Measurements from ENCODE around the gene GBP3.
"Not testable (repeated sequence)": the region's sequence is repeated elsewhere in the genome, so short reads cannot be mapped to it uniquely, and the experiment has no call there.

GBP3 gene

DNA sequence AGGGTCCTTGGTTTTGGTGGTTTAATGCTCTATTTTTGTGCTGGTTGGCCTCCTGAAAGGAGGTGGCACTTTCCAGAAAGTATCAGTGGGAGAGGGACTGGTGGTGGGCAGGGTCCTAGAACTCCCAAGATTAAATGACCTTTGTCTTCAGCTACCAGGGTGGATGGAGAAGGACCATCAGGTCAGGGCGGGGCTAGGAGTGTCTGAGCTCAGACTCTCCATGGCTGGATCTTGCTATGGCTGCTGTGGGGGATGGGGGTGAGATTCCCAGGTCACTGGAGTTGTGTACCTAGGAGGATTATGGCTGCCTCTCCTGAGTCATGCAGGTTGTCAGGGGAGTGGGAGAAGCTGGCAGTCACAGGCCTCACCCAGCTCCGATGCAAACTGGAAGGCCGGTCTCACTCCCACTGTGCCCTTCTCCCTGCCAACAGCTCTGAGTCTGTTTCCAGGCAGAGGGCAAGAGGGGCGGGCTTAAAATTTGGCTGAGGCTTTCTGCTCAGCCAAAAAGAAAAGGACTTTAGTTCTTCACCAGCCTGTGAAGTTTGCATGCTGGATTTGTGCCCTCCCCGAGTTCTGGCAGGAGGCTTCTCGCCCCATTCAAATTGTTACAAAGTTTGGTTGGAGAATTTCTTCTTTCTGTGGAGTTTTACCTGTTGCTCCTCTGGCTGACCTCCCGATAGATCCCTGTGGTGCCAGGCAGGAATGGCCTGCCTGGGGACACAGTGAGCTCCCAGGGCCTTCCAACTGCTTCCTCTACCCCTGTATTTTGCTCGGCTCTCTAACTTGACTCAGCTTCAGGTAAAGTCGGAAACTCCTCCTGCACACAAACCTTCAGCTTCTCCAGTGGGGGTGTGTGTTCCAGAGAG is 17.1 kb downstream of the GBP3 start:
- Histone ChIP-seq H3K27me3 (ENCODE audit: control insufficient read depth in 5 of 5, insufficient read depth in 4 of 5, low read length in 5 of 5) (no peaks in the 10 kb centered on the region), H3K9me3 (ENCODE audit: control insufficient read depth in 5 of 5, low read length in 5 of 5) (no peaks in the 10 kb centered on the region), H3K36me3 (ENCODE audit: control insufficient read depth in 5 of 5, insufficient read depth in 5 of 5, low read length in 5 of 5) (peaks cover 6 to 39% (median 32%) of the 10 kb centered on the region in 5 donors), H3K9ac (ENCODE audit: low read length in 5 of 5) (no peak overlapping the region), H3K27ac (ENCODE audit: low read depth, low read length) (no peak overlapping the region), H3K4me1 (ENCODE audit: control insufficient read depth in 5 of 5, insufficient read depth in 5 of 5, low read length in 5 of 5) (peaks cover 0 to 13% (median 7%) of the 10 kb centered on the region in 5 donors), H3K4me3 (ENCODE audit: low read depth in 1 of 5, low read length in 5 of 5) (no peak overlapping the region)

- not testable (repeated sequence) for H3K27me3 ChIP-seq (ENCODE audit: control insufficient read depth in 5 of 5, insufficient read depth in 4 of 5, low read length in 5 of 5); H3K4me3 ChIP-seq (ENCODE audit: low read depth in 1 of 5, low read length in 5 of 5); H3K27ac ChIP-seq (ENCODE audit: low read depth, low read length); H3K9me3 ChIP-seq (ENCODE audit: control insufficient read depth in 5 of 5, low read length in 5 of 5); H3K9ac ChIP-seq (ENCODE audit: low read length in 5 of 5)
- Histone ChIP-seq H3K36me3 (ENCODE audit: control insufficient read depth in 5 of 5, insufficient read depth in 5 of 5, low read length in 5 of 5) (peaks cover 0 to 13% (median 11%) of the 10 kb centered on the region in 5 donors), H3K4me1 (ENCODE audit: control insufficient read depth in 5 of 5, insufficient read depth in 5 of 5, low read length in 5 of 5) (peaks cover 0 to 10% (median 2%) of the 10 kb centered on the region in 5 donors)
Observed at GRCh38 chr1:89002176-89002575, 20.5 kb downstream of the GBP3 start.

GRCh38 chr1:89001510-89001909 is 21.2 kb downstream of the GBP3 start:
- H3K27ac ChIP-seq (ENCODE audit: low read depth, low read length): no peak overlapping the region
- H3K27me3 ChIP-seq (ENCODE audit: control insufficient read depth in 5 of 5, insufficient read depth in 4 of 5, low read length in 5 of 5): no peaks in the 10 kb centered on the region
- H3K4me3 ChIP-seq (ENCODE audit: low read depth in 1 of 5, low read length in 5 of 5): no peak overlapping the region

DNA sequence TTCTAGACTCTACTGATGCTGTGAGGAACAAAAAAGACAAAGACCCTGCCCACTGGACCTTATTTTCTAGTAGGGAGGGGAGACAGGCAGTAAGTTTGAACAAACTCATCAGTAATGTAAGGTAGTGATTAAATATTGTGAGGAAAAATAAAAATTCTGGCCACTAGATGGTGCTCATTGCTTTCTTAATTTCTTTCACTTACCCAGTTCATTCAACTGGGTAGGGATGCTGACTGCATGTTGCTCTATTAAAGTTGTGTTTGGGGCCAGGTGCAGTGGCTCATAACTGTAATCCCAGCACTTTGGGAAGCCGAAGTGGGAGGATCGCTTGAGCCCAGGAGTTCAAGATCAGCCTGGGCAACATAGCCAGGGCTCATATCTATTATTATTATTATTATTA is 23.9 kb downstream of the GBP3 start:
- Histone ChIP-seq H3K27ac (ENCODE audit: low read depth, low read length) (no peak overlapping the region), H3K9me3 (ENCODE audit: control insufficient read depth in 5 of 5, low read length in 5 of 5) (no peaks in the 10 kb centered on the region), H3K36me3 (ENCODE audit: control insufficient read depth in 5 of 5, insufficient read depth in 5 of 5, low read length in 5 of 5) (no peaks in the 10 kb centered on the region)

More at GRCh38 chr1:89001510-89001909, 21.2 kb downstream of the GBP3 start:
- Histone ChIP-seq H3K9me3 (ENCODE audit: control insufficient read depth in 5 of 5, low read length in 5 of 5) (no peaks in the 10 kb centered on the region), H3K36me3 (ENCODE audit: control insufficient read depth in 5 of 5, insufficient read depth in 5 of 5, low read length in 5 of 5) (peaks cover 0 to 11% (median 7%) of the 10 kb centered on the region in 5 donors), H3K4me1 (ENCODE audit: control insufficient read depth in 5 of 5, insufficient read depth in 5 of 5, low read length in 5 of 5) (peaks cover 0 to 8% (median 2%) of the 10 kb centered on the region in 5 donors), H3K9ac (ENCODE audit: low read length in 5 of 5) (no peak overlapping the region)

DNA sequence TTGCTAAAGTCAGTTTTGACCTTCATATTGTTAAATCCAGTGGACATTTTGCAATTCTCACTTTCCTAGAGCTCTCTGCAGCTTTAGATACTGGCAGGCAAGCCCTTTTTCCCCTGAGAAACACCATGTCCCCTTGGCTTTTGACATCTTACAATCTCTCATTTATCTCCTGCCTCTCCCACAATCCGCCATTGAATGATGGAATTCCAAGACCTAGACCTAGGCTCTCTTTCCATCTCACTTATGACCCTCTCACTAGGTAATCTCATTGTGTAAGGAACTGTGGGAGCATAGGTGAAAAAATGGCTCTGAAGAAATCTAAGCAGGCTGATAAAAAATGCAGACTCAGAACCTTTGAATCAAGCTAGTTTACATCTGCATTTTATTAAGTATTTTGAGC is 32.2 kb downstream of the GBP3 start:
- Histone ChIP-seq H3K4me3 (ENCODE audit: low read depth in 1 of 5, low read length in 5 of 5) (no peak overlapping the region), H3K9me3 (ENCODE audit: control insufficient read depth in 5 of 5, low read length in 5 of 5) (no peaks in the 10 kb centered on the region), H3K27ac (ENCODE audit: low read depth, low read length) (peak overlapping the region; percentile 6), H3K27me3 (ENCODE audit: control insufficient read depth in 5 of 5, insufficient read depth in 4 of 5, low read length in 5 of 5) (no peaks in the 10 kb centered on the region), H3K4me1 (ENCODE audit: control insufficient read depth in 5 of 5, insufficient read depth in 5 of 5, low read length in 5 of 5) (peaks cover 7 to 36% (median 33%) of the 10 kb centered on the region in 5 donors), H3K36me3 (ENCODE audit: control insufficient read depth in 5 of 5, insufficient read depth in 5 of 5, low read length in 5 of 5) (peaks cover 0 to 14% (median 8%) of the 10 kb centered on the region in 5 donors), H3K9ac (ENCODE audit: low read length in 5 of 5) (no peak overlapping the region)

More for the DNA sequence above, 23.9 kb downstream of the GBP3 start:
- Histone ChIP-seq H3K27me3 (ENCODE audit: control insufficient read depth in 5 of 5, insufficient read depth in 4 of 5, low read length in 5 of 5) (no peaks in the 10 kb centered on the region), H3K4me1 (ENCODE audit: control insufficient read depth in 5 of 5, insufficient read depth in 5 of 5, low read length in 5 of 5) (peaks cover under 1 to 4% (median 2%) of the 10 kb centered on the region in 5 donors), H3K9ac (ENCODE audit: low read length in 5 of 5) (no peak overlapping the region), H3K4me3 (ENCODE audit: low read depth in 1 of 5, low read length in 5 of 5) (no peak overlapping the region)

DNA sequence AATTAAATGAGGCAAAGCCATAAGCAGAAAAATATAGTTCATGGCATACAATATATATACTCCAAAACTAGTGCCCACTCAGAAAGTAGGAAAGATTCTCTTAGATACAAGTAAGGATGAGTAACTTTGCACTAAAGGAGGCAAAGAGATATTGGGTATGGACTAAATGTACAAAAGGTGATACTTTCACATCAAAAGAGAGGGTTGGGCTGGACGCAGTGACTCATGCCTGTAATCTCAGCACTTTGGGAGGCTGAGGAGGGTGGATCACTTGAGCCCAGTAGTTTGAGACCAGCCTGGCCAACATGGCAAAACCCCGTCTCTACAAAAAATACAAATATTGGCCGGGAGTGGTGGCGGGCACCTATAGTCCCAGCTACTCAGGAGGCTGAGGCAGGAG is 37.0 kb downstream of the GBP3 start:
- Histone ChIP-seq H3K27ac (ENCODE audit: low read depth, low read length) (peak overlapping the region; percentile 59), H3K27me3 (ENCODE audit: control insufficient read depth in 5 of 5, insufficient read depth in 4 of 5, low read length in 5 of 5) (no peaks in the 10 kb centered on the region), H3K4me3 (ENCODE audit: low read depth in 1 of 5, low read length in 5 of 5) (no peak overlapping the region), H3K36me3 (ENCODE audit: control insufficient read depth in 5 of 5, insufficient read depth in 5 of 5, low read length in 5 of 5) (peaks cover 2 to 23% (median 9%) of the 10 kb centered on the region in 5 donors), H3K9ac (ENCODE audit: low read length in 5 of 5) (peak overlapping the region in 1 of 5 donors; percentile 35), H3K9me3 (ENCODE audit: control insufficient read depth in 5 of 5, low read length in 5 of 5) (no peaks in the 10 kb centered on the region), H3K4me1 (ENCODE audit: control insufficient read depth in 5 of 5, insufficient read depth in 5 of 5, low read length in 5 of 5) (peaks cover 4 to 40% (median 36%) of the 10 kb centered on the region in 5 donors)

DNA sequence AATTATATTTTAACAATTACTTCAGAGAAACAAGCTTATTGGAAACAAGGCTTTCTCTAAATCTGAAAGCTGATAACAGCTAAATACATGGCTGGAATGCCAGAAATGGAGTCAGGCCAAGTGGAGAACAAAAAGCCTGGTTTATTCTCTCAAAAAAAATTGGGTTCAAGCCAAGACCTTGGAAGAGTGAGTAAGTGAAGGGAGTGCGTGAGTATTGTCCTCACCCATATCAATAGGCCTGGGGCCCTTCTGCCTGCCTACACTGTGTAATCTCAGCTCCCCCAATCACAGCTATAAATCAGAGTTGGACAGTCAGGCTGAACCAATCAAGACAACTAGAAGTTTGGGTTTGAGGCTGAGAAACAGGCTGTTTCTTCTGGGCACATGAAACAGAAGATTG is 37.6 kb downstream of the GBP3 start:
- Histone ChIP-seq H3K4me3 (ENCODE audit: low read depth in 1 of 5, low read length in 5 of 5) (no peak overlapping the region), H3K27me3 (ENCODE audit: control insufficient read depth in 5 of 5, insufficient read depth in 4 of 5, low read length in 5 of 5) (no peaks in the 10 kb centered on the region), H3K4me1 (ENCODE audit: control insufficient read depth in 5 of 5, insufficient read depth in 5 of 5, low read length in 5 of 5) (peaks cover 4 to 36% (median 33%) of the 10 kb centered on the region in 5 donors), H3K9ac (ENCODE audit: low read length in 5 of 5) (peak overlapping the region in 3 of 5 donors; percentile 1 to 35 (median 16)), H3K27ac (ENCODE audit: low read depth, low read length) (peak overlapping the region; percentile 59), H3K36me3 (ENCODE audit: control insufficient read depth in 5 of 5, insufficient read depth in 5 of 5, low read length in 5 of 5) (peaks cover 2 to 23% (median 9%) of the 10 kb centered on the region in 5 donors), H3K9me3 (ENCODE audit: control insufficient read depth in 5 of 5, low read length in 5 of 5) (no peaks in the 10 kb centered on the region)

DNA sequence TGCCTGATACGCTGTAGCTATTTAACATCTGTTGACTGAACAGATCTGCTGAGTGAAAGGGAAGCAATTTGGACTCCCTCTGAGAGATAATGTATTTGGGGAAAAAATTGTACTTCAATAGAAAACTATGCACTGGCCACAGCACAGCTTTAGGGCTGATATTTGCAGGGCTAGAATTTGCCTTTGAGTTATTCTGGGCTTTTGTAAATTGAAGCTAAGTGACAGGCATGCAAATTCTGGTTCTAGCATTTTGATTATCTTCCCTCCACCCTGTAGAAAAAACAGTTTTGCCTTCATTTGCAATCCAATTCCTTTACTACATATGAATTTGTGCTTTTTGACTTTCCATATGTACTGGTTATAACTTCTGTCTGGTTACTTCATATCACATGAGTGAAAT is 38.1 kb downstream of the GBP3 start:
- Histone ChIP-seq H3K27me3 (ENCODE audit: control insufficient read depth in 5 of 5, insufficient read depth in 4 of 5, low read length in 5 of 5) (no peaks in the 10 kb centered on the region), H3K4me1 (ENCODE audit: control insufficient read depth in 5 of 5, insufficient read depth in 5 of 5, low read length in 5 of 5) (peaks cover 4 to 33% (median 30%) of the 10 kb centered on the region in 5 donors), H3K4me3 (ENCODE audit: low read depth in 1 of 5, low read length in 5 of 5) (peak overlapping the region in 2 of 5 donors; percentile 18 to 29), H3K9ac (ENCODE audit: low read length in 5 of 5) (peak overlapping the region in 4 of 5 donors; percentile 11 to 52 (median 28)), H3K9me3 (ENCODE audit: control insufficient read depth in 5 of 5, low read length in 5 of 5) (no peaks in the 10 kb centered on the region), H3K27ac (ENCODE audit: low read depth, low read length) (peak overlapping the region; percentile 59), H3K36me3 (ENCODE audit: control insufficient read depth in 5 of 5, insufficient read depth in 5 of 5, low read length in 5 of 5) (peaks cover 2 to 23% (median 9%) of the 10 kb centered on the region in 5 donors)

GRCh38 chr1:88983791-88984559 is 38.7 kb downstream of the GBP3 start:
- Histone ChIP-seq H3K27me3 (ENCODE audit: control insufficient read depth in 5 of 5, insufficient read depth in 4 of 5, low read length in 5 of 5) (no peaks in the 10 kb centered on the region), H3K9ac (ENCODE audit: low read length in 5 of 5) (peak overlapping the region in 3 of 5 donors; percentile 20 to 52 (median 30)), H3K4me1 (ENCODE audit: control insufficient read depth in 5 of 5, insufficient read depth in 5 of 5, low read length in 5 of 5) (peaks cover 4 to 30% (median 28%) of the 10 kb centered on the region in 5 donors), H3K4me3 (ENCODE audit: low read depth in 1 of 5, low read length in 5 of 5) (peak overlapping the region; percentile 12 to 51 (median 29)), H3K36me3 (ENCODE audit: control insufficient read depth in 5 of 5, insufficient read depth in 5 of 5, low read length in 5 of 5) (peaks cover 2 to 25% (median 9%) of the 10 kb centered on the region in 5 donors), H3K27ac (ENCODE audit: low read depth, low read length) (peak overlapping the region; percentile 59), H3K9me3 (ENCODE audit: control insufficient read depth in 5 of 5, low read length in 5 of 5) (no peaks in the 10 kb centered on the region)

Data from subcutaneous abdominal adipose tissue (tissue), 5 donors.